ENCODE data around the gene SELENOO. TPM values are rescaled to one million over a fixed set of nuclear protein-coding genes. Genes with fewer than 3 reads are reported as not detected.

SELENOO gene
- total and polyA plus RNA-seq, 4 donors = 15.6 to 30.3 (median 24.1) TPM

- H3K27me3 ChIP-seq (ENCODE audit: control insufficient read depth in 3 of 3, insufficient read depth in 3 of 3, low read length in 2 of 3) = no peaks in the 10 kb centered on the region
- no peak overlapping the region for H3K4me3 ChIP-seq
- H3K27ac ChIP-seq (ENCODE audit: low read depth in 1 of 2, low read length in 1 of 2) = no peak overlapping the region
- no peaks in the 10 kb centered on the region for H3K9me3 ChIP-seq (ENCODE audit: control insufficient read depth in 4 of 4, insufficient read depth in 3 of 4, low read length in 3 of 4)
- peaks cover 0 to 2% (median 0%) of the 10 kb centered on the region in 5 donors for H3K4me1 ChIP-seq (ENCODE audit: control insufficient read depth in 5 of 5, insufficient read depth in 5 of 5, low read length in 5 of 5)
- no peak overlapping the region for H3K9ac ChIP-seq (ENCODE audit: insufficient read depth in 1 of 2, low read length in 2 of 2)
- WGBS, 2 donors = 93 to 95% methylated on average over 14 of the region's 14 CpGs
- DNase-seq = no peak
- ATAC-seq (ENCODE audit: insufficient read depth, low FRiP score) = no peak
- H3K36me3 ChIP-seq (ENCODE audit: control insufficient read depth in 4 of 4, insufficient read depth in 4 of 4, low read length in 4 of 4) = peaks cover 9 to 51% (median 48%) of the 10 kb centered on the region in 4 donors
- TF ChIP-seq, protein P1, sequence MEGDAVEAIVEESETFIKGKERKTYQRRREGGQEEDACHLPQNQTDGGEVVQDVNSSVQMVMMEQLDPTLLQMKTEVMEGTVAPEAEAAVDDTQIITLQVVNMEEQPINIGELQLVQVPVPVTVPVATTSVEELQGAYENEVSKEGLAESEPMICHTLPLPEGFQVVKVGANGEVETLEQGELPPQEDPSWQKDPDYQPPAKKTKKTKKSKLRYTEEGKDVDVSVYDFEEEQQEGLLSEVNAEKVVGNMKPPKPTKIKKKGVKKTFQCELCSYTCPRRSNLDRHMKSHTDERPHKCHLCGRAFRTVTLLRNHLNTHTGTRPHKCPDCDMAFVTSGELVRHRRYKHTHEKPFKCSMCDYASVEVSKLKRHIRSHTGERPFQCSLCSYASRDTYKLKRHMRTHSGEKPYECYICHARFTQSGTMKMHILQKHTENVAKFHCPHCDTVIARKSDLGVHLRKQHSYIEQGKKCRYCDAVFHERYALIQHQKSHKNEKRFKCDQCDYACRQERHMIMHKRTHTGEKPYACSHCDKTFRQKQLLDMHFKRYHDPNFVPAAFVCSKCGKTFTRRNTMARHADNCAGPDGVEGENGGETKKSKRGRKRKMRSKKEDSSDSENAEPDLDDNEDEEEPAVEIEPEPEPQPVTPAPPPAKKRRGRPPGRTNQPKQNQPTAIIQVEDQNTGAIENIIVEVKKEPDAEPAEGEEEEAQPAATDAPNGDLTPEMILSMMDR (IDR thresholded peaks at IDR 0.05; ENCODE audit: control extremely low read depth, extremely low read depth) = no peak
These were observed 10.3 kb downstream of the SELENOO start for GRCh38 chr22:50211147-50211546.

DNA sequence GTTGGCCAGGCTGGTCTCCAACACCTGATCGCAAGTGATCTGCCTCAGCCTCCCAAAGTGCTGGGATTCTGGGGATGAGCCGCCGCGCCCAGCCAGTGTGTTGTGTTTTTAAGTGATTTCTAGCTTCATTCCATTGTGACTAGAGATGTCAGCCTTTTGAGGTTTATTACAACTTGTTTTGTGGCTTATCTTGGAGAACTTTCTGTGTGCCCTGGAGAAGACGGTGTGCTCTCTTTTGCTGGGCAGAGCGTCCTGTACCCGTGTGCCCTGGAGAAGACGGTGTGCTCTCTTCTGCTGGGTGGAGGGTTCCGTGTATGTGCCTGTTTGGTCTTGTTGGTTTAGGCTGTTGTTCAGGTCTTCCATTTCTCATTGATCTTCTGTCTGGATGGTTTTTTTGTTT is 12.5 kb downstream of the SELENOO start:
- ATAC-seq (ENCODE audit: insufficient read depth, low FRiP score) = no peak
- no peak for DNase-seq
- H3K9me3 ChIP-seq (ENCODE audit: control insufficient read depth in 4 of 4, insufficient read depth in 3 of 4, low read length in 3 of 4) = no peaks in the 10 kb centered on the region
- H3K27me3 ChIP-seq (ENCODE audit: control insufficient read depth in 3 of 3, insufficient read depth in 3 of 3, low read length in 2 of 3) = no peaks in the 10 kb centered on the region
- peaks cover 17 to 64% (median 51%) of the 10 kb centered on the region in 4 donors for H3K36me3 ChIP-seq (ENCODE audit: control insufficient read depth in 4 of 4, insufficient read depth in 4 of 4, low read length in 4 of 4)
- H3K4me3 ChIP-seq = no peak overlapping the region
- H3K27ac ChIP-seq (ENCODE audit: low read depth in 1 of 2, low read length in 1 of 2) = no peak overlapping the region
- no peaks in the 10 kb centered on the region for H3K4me1 ChIP-seq (ENCODE audit: control insufficient read depth in 5 of 5, insufficient read depth in 5 of 5, low read length in 5 of 5)
- WGBS, 2 donors = 93 to 98% methylated on average over 9 of the region's 9 CpGs
- TF ChIP-seq, protein P1 (IDR thresholded peaks at IDR 0.05; ENCODE audit: control extremely low read depth, extremely low read depth) = no peak
- H3K9ac ChIP-seq (ENCODE audit: insufficient read depth in 1 of 2, low read length in 2 of 2) = no peak overlapping the region

GRCh38 chr22:50215297-50216054 is 14.7 kb downstream of the SELENOO start:
- no peak for DNase-seq

More at GRCh38 chr22:50215297-50216054, 14.7 kb downstream of the SELENOO start:
- H3K9me3 ChIP-seq (ENCODE audit: control insufficient read depth in 4 of 4, insufficient read depth in 3 of 4, low read length in 3 of 4) = no peaks in the 10 kb centered on the region
- WGBS, 2 donors = 80 to 84% methylated on average over 17 of the region's 17 CpGs
- TF ChIP-seq, protein P1 (IDR thresholded peaks at IDR 0.05; ENCODE audit: control extremely low read depth, extremely low read depth) = no peak
- no peak for ATAC-seq (ENCODE audit: insufficient read depth, low FRiP score)
- H3K4me1 ChIP-seq (ENCODE audit: control insufficient read depth in 5 of 5, insufficient read depth in 5 of 5, low read length in 5 of 5) = peaks cover 0 to 3% (median 0%) of the 10 kb centered on the region in 5 donors
- H3K27ac ChIP-seq (ENCODE audit: low read depth in 1 of 2, low read length in 1 of 2) = no peak overlapping the region
- no peak overlapping the region for H3K4me3 ChIP-seq
- H3K9ac ChIP-seq (ENCODE audit: insufficient read depth in 1 of 2, low read length in 2 of 2) = no peak overlapping the region
- H3K36me3 ChIP-seq (ENCODE audit: control insufficient read depth in 4 of 4, insufficient read depth in 4 of 4, low read length in 4 of 4) = peaks cover 18 to 66% (median 52%) of the 10 kb centered on the region in 4 donors
- no peaks in the 10 kb centered on the region for H3K27me3 ChIP-seq (ENCODE audit: control insufficient read depth in 3 of 3, insufficient read depth in 3 of 3, low read length in 2 of 3)

All from lung (tissue), 12 donors.